NT2/D1 (cell line): ENCODE measurements around the gene ZMYND15.

Experiments used
- SUZ12 ChIP-seq: IDR thresholded peaks from 2 replicates; pipeline ENCODE4 v1.6.1; 2011; ENCODE audit not compliant: insufficient read length, insufficient read depth; ENCODE audit errors: extremely low read depth
- YY1 ChIP-seq: IDR thresholded peaks from 2 replicates; pipeline ENCODE4 v1.6.1; 2011; ENCODE audit not compliant: insufficient read length, insufficient read depth
- ZNF274 ChIP-seq: IDR thresholded peaks from 2 replicates; pipeline ENCODE4 v1.6.1; 2011; ENCODE audit warnings: mild to moderate bottlenecking, low read depth, low read length

DNA sequence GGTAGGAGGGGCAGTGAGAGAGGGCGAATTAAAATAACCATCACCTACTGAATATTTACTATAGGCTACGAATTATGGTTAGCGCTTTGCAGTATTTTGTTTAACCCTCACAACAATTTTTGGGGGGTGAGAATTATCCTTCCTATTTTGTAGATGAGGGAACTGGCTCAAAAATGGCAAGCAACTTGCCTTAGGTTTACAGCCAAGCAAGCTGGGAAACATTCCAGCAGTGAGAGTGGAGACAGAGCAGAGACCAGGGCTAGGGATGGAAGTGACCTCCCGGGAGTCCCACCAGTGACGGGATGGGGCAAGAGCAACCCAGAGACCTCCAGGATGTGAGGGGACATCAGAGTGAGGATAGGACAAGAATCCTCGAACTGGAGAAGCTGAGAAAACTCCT lies 46.9 kb downstream of the ZMYND15 start:
- TF ChIP-seq SUZ12, result no peak
- no peak for TF ChIP-seq YY1
- TF ChIP-seq ZNF274, result no peak
